HG03520 (cell line): ENCODE measurements around the gene PEAK1.

ENCODE experiments used
- ATAC-seq: cut with Tn5 transposase; IDR thresholded peaks from one replicate; pipeline ENCODE4 v1.9.1; 2021; ENCODE audit warnings: mild to moderate bottlenecking, moderate library complexity; ENCODE audit not compliant: unreplicated experiment

The PEAK1 gene

GRCh38 chr15:77419836-77420609 lies at the start of gene PEAK1:
Gene PEAK1 (minus strand): TSS chr15:77420104. CDS start chr15:77181926, 238,178 bp downstream.
- ATAC-seq: peak; percentile 89

GRCh38 chr15:77468896-77469295 lies 49.0 kb upstream of the PEAK1 start:
- ATAC-seq: no peak

- ATAC-seq: no peak
These were observed 46.6 kb upstream of the PEAK1 start for GRCh38 chr15:77466521-77466920.

- ATAC-seq: no peak
These were observed 44.4 kb upstream of the PEAK1 start for GRCh38 chr15:77464129-77464865.

GRCh38 chr15:77461486-77461885 lies 41.6 kb upstream of the PEAK1 start:
- ATAC-seq: no peak

GRCh38 chr15:77459031-77459430 lies 39.1 kb upstream of the PEAK1 start:
- no peak for ATAC-seq

GRCh38 chr15:77457905-77458265 lies 38.0 kb upstream of the PEAK1 start:
- no peak for ATAC-seq

GRCh38 chr15:77457191-77457904 lies 37.4 kb upstream of the PEAK1 start:
- ATAC-seq: no peak

GRCh38 chr15:77456746-77457145 lies 36.8 kb upstream of the PEAK1 start:
- no peak for ATAC-seq

- no peak for ATAC-seq
These were observed 35.9 kb upstream of the PEAK1 start for GRCh38 chr15:77455696-77456321.

- no peak for ATAC-seq
These were observed 35.0 kb upstream of the PEAK1 start for GRCh38 chr15:77454951-77455350.

GRCh38 chr15:77454265-77454664 lies 34.4 kb upstream of the PEAK1 start:
- no peak for ATAC-seq

- ATAC-seq: no peak
These were observed 27.0 kb upstream of the PEAK1 start for GRCh38 chr15:77446840-77447390.

- peak; percentile 60 for ATAC-seq
These were observed 20.6 kb upstream of the PEAK1 start for GRCh38 chr15:77440378-77440999.

- ATAC-seq: no peak
These were observed 17.4 kb upstream of the PEAK1 start for GRCh38 chr15:77437264-77437663.

GRCh38 chr15:77436822-77437221 lies 16.9 kb upstream of the PEAK1 start:
- ATAC-seq: no peak

GRCh38 chr15:77430652-77431051 lies 10.7 kb upstream of the PEAK1 start:
- no peak for ATAC-seq

- ATAC-seq: no peak
These were observed 10.3 kb upstream of the PEAK1 start for GRCh38 chr15:77430213-77430612.

GRCh38 chr15:77426871-77427270 lies 7.0 kb upstream of the PEAK1 start:
- ATAC-seq: no peak

- ATAC-seq: no peak
These were observed 6.5 kb upstream of the PEAK1 start for GRCh38 chr15:77426377-77426776.
